HEK293T (cell line): ENCODE results near the gene FBLIM1.

Experiments used
- NFRKB ChIP-seq: fragments of 450-650 bp; IDR thresholded peaks from 2 replicates; pipeline ENCODE4 v1.6.1; 2016; ENCODE audit warnings: mild to moderate bottlenecking, moderate library complexity
- SUZ12 ChIP-seq: fragments of 450-650 bp; IDR thresholded peaks from 2 replicates; pipeline ENCODE4 v1.6.1; 2016; ENCODE audit warnings: mild to moderate bottlenecking

DNA sequence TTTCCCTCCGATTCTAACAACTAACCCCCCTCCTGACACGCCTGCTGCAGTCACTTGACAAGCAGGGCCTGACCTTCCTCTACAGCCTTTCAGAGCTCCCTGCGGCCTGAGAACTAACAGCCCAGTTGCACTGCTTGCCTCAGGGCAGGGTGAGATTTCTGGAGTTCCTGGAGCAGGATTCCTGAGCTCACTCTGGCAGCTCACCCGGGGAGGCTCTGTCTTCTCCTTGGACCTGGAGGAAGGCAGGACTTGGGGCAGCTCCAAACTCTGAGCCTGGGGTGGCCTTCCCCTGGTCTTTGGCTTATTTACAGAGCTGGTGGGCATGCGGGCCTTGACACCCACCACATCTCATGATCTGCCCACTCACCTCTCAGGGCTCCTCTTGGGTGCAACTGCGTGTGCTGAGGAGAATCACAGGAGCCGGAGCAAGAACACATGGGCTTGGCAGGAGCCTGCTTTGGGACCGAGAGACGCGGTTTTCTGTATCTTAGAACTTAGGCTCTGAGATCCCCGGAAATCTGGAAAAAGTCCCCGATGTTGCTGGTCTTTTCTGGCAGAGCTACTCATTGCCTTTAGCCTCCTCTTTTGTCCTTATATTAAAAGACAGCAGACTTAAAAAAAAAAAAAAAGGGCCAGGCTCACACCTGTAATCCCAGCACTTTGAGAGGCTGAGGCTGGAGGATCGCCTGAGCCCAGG is 35.6 kb upstream of the FBLIM1 start:
- no peak for TF ChIP-seq NFRKB
- TF ChIP-seq SUZ12, result no peak
